ENCODE measurements around the gene ZRANB1.

- TF ChIP-seq POLR2AphosphoS5 (IDR thresholded peaks at IDR 0.05; ENCODE audit: low read depth, low read length), result no peak
- no peak for TF ChIP-seq POLR2A (IDR thresholded peaks at IDR 0.05; ENCODE audit: low read depth, low read length)
- TF ChIP-seq TAF1 (IDR thresholded peaks at IDR 0.05; ENCODE audit: borderline replicate concordance, low read depth, low read length), result no peak
Measured at GRCh38 chr10:125003901-125004467, 62.1 kb downstream of the ZRANB1 start.

Data from GM12892 (cell line).